ENCODE data around the gene MYEOV.

DNA sequence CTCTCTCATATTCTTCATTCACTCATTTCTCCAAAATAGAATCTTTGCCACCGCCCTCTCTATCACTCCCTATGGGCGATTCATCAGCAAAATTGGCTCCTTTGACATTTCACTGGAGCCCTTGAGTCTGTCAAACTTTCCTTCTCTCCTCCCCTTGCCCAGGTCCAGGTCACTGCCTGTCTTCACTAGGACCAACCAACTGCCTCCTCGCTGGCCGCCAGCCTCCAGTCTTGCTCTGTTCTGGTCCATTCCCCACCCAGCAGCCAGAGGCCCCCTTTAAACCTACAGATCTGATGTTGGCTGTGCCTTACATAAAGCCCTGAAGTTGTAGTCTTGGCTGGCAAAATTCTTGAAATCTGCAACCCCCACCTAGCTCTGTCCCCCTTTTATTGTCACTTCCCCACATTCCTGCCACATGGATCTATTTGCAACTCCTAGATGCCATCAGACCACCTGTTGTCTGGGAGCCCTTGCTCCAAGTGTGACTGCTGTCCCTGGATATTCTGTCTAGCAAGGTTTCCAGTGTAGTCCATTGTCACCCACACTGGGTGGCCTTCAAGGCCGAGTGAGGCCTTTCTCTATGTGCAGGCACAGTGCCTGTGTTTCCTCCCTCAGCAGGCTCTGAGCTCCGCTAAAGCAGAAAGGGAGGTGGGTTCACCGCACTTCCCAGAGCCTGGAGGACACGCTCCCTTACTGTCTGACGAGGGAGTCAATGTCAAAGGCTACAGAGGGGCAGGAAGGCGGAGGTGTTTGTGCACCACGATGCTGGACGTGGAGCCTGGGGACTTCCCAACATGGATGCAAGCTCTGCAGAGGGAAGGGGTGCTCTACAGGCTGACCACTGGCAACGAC lies 25.5 kb downstream of the MYEOV start:
- TF ChIP-seq POLR2AphosphoS5 (IDR thresholded peaks at IDR 0.05; ENCODE audit: low read depth) (no peak), EZH2 (IDR thresholded peaks at IDR 0.05; ENCODE audit: low read depth, unreplicated experiment) (no peak)
- TF ChIP-seq, protein P1, sequence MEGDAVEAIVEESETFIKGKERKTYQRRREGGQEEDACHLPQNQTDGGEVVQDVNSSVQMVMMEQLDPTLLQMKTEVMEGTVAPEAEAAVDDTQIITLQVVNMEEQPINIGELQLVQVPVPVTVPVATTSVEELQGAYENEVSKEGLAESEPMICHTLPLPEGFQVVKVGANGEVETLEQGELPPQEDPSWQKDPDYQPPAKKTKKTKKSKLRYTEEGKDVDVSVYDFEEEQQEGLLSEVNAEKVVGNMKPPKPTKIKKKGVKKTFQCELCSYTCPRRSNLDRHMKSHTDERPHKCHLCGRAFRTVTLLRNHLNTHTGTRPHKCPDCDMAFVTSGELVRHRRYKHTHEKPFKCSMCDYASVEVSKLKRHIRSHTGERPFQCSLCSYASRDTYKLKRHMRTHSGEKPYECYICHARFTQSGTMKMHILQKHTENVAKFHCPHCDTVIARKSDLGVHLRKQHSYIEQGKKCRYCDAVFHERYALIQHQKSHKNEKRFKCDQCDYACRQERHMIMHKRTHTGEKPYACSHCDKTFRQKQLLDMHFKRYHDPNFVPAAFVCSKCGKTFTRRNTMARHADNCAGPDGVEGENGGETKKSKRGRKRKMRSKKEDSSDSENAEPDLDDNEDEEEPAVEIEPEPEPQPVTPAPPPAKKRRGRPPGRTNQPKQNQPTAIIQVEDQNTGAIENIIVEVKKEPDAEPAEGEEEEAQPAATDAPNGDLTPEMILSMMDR (conservative IDR thresholded peaks at IDR 0.05; ENCODE audit: low read depth in 2 of 2) = no peak
- TF ChIP-seq, protein P2, sequence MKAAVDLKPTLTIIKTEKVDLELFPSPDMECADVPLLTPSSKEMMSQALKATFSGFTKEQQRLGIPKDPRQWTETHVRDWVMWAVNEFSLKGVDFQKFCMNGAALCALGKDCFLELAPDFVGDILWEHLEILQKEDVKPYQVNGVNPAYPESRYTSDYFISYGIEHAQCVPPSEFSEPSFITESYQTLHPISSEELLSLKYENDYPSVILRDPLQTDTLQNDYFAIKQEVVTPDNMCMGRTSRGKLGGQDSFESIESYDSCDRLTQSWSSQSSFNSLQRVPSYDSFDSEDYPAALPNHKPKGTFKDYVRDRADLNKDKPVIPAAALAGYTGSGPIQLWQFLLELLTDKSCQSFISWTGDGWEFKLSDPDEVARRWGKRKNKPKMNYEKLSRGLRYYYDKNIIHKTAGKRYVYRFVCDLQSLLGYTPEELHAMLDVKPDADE (IDR thresholded peaks at IDR 0.05) = no peak
- TF ChIP-seq, protein P3, sequence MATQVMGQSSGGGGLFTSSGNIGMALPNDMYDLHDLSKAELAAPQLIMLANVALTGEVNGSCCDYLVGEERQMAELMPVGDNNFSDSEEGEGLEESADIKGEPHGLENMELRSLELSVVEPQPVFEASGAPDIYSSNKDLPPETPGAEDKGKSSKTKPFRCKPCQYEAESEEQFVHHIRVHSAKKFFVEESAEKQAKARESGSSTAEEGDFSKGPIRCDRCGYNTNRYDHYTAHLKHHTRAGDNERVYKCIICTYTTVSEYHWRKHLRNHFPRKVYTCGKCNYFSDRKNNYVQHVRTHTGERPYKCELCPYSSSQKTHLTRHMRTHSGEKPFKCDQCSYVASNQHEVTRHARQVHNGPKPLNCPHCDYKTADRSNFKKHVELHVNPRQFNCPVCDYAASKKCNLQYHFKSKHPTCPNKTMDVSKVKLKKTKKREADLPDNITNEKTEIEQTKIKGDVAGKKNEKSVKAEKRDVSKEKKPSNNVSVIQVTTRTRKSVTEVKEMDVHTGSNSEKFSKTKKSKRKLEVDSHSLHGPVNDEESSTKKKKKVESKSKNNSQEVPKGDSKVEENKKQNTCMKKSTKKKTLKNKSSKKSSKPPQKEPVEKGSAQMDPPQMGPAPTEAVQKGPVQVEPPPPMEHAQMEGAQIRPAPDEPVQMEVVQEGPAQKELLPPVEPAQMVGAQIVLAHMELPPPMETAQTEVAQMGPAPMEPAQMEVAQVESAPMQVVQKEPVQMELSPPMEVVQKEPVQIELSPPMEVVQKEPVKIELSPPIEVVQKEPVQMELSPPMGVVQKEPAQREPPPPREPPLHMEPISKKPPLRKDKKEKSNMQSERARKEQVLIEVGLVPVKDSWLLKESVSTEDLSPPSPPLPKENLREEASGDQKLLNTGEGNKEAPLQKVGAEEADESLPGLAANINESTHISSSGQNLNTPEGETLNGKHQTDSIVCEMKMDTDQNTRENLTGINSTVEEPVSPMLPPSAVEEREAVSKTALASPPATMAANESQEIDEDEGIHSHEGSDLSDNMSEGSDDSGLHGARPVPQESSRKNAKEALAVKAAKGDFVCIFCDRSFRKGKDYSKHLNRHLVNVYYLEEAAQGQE (IDR thresholded peaks at IDR 0.05; ENCODE audit: unreplicated experiment) = no peak
